Activated effector memory CD4-positive, alpha-beta T cell treated with anti-CD3 and anti-CD28 coated beads, Interleukin-2, amount 50 U/mL, for 16 hours (primary cell): Measurements from ENCODE around the gene KCNH8.

Experiments
- DNase-seq: peaks from one replicate; pipeline ENCODE4 v3.0.0-alpha.2; 2020

Gene KCNH8

DNA sequence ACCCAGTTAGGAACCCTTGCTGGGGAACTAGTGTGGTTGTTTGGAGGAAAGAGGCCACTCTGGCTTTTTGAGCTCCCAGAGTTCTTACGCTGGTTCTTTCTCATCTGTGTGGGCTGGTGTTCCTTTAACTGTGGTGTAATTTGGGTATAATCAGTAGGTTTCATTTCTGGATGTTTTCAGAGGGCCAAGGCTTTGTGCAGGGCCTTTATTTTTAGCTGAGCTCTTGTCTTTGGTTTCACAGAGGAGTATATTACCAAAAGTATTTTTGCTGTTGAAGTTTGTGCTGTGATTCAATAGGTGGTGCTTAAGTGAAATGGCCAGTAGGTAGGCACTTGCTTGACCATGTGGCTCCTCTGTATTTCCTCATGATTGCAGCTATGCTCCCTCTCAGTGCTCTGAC lies 357.9 kb downstream of the KCNH8 start:
- DNase-seq: no peak

DNA sequence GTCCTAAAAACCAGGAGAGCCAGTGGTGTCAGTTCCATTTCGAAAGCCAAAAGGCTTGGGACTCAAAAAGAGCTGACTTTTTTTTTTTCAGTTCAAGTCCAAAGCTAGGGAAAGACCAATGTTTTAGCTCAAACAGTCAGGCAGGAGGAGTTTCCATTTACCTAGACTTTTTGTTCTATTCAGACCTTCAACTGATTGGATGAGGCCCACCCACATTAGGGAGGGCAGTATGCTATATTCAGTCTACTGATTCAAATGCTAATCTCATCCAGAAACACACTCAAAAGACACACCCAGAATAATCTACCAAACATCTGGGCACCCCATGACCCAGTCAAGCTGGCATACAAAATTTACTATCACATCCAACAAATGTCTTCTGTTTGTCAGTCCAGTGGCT lies 374.0 kb downstream of the KCNH8 start:
- DNase-seq: no peak

DNA sequence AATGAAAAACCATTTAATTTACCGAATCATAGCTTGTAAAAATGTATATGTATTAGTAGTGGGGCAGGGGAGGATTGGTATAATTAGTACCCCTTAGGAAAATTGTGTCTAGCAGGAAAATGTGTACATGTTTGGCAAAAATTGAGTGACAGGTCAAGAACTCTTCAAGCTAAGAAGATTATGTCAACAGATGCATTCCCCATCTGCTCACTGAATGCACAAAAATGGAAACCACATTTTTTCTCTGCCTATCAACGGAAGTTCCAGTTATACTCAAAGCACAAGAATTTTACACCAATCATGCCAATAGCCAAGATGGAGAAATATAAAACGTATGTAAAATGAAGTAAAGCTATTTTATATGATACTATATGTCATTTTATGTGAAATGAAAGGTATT lies 377.8 kb downstream of the KCNH8 start:
- DNase-seq: no peak

DNA sequence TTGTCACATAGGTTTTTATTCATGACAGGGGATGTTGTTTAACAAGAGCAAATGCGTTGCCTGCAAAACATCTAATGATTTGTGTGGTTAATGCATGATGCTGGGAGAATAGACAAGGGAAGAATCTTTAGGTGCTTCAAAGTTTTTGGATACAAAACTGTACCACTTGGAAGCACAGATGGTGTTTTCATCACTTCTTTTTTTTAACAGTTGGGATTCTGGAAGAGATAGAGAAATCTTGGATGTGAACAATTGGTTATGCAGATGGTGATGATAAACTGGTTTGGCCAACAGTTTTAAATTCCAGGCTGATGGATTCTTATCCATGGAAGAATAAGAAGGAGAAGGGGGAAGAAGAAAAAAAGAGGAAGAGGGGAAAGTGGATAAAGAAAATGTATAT lies 379.4 kb downstream of the KCNH8 start:
- no peak for DNase-seq

DNA sequence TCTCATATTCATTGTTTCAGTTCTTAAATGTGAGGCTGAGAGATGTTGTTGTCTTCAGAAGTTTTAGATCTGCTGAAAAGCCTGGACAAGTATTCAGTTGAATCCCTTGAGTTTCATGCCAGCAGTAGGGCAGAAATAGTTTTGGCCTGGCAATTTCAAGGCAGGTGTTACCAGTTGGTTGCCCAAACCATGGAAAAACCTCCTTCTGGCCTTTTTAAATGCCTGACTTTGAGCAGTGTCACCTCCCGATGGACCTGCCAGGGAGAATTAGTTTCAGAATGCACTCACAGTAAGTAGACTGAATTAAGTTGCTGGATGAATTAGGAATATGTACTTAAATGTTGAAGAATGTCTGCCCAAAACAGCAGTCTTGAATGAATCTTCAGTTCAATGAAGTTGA lies 383.1 kb downstream of the KCNH8 start:
- no peak for DNase-seq

DNA sequence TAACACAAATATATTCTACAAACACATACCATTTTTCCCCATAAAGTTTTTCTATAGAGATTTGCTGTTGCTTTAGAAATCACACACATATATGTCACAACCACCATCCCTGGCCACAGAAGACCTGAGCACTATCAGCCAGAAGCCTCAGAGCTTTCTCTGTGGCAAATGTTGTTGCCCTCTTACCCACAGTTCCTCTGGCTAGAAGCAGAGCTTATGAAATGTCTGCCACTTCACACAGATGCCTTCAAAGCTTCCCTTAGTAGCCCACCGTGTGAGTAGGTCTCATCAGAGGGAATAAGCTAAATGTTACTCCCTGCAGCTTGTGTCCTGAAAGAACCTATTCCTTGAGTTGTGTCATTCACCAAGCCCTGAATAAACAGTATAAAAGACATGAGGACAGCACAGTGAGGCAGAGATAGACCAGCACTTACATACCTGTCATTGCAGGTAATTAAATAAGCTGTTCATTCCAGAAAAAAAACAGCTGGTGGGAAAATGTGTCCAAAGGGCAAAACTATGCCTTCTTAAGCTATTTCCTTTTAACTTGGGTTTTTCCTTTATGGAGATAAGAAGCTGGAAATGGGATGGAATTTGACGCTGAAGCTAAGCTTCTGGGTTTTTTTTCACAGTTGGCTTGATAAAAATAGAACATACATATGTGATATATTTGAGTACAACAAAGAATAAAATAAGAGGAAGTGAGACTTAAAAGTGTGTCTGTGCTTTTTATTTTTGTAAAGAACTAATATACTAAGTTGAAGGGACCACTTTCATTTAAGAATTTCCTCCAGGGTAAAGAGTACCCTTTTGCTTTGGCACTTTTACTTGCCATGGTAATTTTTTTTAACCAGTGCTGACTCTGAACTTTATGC lies 391.4 kb downstream of the KCNH8 start:
- DNase-seq: no peak

DNA sequence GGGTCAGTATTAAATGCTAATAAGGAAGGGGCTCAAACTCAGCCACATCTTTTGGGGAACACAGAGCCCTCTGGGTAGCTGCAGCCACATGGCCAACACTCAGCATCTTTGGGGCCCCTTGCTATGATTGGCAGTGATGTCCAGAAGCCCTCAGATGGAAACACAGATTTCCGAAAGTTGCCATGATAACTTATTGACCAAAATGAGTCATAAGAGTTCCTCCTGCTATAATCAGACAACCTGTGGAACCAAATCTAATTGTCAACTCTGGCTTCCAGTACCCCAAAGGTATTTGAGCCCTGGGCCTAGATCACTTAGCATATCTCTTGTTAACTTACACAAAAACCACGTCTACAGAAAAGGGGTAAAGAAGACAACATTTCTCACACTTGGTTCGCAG lies 392.2 kb downstream of the KCNH8 start:
- DNase-seq: no peak

DNA sequence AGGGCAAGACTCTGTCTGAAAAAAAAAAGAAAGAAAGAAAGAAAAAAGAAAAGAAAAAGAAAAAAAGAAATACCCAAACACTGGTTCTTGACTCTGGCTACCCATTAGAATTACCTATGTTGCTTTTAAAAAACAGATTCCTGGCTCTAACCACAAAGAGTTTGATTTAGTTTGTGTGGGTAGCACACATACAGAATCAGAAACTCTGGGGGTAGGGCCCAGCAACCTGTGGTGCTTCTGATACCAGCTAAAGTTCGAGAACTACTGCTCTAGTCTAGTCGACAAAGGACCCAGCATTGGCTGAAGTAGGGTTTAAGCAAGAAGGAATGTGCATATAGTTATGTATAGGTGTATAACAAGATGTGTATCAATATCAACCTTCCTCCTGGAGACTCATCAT lies 393.0 kb downstream of the KCNH8 start:
- no peak for DNase-seq

DNA sequence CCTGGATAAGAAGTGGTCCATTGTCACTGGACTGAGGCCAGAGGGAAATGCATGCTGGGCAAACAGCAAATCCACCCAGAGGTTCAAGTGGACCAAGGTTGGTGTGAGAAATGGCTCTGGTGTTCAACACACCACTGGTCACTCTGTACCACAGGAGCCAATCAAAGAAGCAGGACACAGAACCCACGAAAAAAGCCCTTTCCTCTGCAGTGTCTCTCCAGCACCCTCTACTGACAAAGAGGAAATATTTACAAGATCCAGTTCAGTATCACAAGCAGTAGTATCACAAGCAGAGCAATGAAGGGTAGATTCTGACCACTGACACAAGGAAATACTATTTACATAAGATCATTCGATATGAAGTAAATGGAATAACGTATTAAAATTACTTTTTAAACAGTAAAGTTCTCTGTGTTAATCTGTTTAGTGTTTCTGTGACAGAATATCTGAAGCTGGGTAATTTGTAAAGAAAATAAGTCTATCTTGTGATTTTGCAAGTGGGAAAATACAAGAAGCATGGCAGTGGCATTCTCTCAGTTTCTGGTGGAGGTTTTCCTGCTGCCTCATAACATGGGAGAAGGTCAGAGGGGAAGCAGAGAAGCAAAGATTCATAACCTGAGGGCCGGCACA lies 395.0 kb downstream of the KCNH8 start:
- no peak for DNase-seq

DNA sequence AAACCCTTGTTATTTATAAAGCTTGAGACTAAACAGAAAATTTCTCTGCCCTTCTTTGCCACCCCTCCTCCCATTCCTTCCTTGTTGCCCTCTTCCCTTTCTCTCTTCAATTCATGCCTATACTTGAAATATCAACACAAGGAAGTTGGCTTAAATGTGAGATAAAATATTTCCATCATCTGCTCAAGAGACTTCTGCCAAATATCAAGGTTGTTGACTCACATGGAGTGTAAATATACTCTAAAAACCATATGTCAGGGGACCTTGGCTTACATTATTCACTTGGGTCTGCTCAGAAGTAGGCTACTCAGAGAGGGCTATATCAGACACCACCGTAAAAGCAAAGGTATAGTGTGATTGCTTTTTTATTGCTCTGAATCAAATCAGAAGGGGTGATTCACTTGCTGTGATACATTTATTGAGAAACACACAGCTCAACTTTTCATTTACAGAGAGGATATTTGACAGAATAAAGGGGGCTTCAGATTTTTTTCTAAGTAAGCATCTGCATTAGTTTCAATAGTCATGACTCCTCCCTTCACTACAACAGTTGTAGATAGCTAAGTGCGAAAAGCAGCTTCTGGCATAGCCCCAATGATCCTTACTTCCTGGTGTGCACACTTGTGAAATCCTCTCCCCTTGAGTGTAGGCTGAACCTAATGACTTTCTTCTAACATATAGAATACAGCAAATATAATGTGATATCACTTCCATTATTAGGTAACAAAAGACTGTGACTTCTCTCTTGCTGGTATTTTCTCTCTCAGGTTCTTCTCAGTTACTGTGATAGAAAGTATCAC lies 399.6 kb downstream of the KCNH8 start:
- no peak for DNase-seq

DNA sequence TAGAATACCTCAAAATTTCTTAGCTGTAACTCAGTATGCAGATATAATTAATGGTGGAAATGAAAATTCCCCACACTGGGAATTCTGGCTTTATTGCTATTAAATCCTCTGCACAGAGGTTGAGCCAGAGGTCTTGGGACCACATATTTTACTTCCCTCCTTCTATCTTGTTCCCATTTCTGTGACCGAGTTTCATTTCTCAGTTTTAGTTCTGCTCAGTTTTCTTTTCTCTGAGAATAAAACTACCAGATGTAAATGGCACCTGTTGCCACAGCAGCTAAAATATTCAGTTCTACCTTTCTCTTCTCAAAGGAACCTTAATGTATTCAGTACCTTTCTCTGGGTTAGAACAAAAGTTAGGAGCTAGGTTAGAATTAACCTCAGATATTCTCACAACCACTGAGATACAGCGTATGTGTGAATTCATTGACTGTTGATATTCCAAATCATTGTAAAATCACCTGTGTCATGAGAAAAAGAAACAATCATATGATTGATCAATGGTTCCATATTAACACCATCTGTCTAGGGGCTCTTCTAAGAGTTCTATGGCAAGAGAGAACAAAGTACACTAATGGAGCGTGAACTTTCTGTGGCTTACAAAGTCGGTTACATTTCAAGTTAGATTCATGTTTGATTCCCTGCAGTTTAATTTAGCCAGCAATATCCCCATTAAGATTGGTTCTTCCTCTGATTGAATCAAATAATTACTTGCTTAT lies 411.6 kb downstream of the KCNH8 start:
- DNase-seq: no peak

DNA sequence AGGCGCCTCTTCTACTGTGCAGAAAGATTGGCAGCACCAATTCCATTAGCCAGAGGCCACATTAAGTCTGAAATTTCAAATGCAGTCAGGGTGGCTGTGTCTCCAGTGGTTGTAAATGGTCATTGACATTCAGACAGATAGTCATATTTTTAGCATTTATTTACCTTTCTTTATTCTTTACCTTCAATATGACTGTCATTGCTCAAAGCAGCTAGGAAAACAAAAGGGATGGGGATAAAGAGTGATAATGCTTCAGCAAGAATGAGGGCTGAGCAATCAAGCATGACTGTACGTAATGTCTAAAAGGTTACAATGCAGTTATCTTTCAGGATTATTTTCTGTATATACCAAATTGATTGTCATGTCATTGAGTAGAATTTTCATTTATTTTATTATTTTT lies 425.3 kb downstream of the KCNH8 start:
- DNase-seq: no peak

DNA sequence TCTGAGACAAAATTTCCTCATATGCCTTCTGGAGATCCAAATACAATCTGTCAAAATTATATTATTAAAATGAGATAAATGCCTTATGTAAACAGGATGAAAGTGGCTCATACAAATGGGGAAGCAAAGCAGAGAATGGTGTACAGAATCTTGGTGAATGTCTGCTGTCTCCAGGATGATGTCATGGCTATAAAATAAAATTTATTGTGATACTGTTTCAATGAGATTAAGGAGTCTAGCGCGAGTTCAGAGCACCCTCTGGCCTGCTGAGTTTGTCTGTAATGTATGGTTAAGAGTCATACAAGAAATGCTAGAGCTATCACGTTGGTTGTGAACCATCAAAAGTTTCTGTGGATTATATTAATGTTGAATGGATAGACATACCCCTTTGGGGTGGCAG lies 426.0 kb downstream of the KCNH8 start:
- no peak for DNase-seq

DNA sequence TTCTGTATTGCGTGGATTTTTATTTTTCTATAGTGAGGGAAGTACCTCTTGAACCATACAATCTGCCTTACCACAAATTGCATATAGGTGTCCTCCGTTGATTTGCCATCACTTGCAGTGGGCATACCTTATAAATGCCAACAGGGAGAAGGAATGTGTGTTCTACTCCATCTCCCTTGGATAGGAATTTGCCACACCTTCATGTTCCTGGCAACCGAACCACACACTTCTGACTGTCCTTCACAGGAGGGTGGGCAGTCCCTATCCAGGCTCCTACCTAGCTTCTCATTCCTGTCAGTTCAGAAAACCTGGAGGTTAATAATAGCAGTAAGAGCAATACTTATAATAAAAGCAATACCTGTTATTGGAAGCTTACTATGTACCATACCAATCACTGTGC lies 428.0 kb downstream of the KCNH8 start:
- no peak for DNase-seq
